ENCODE data around the gene SLC52A3.

- TF ChIP-seq, protein P1, sequence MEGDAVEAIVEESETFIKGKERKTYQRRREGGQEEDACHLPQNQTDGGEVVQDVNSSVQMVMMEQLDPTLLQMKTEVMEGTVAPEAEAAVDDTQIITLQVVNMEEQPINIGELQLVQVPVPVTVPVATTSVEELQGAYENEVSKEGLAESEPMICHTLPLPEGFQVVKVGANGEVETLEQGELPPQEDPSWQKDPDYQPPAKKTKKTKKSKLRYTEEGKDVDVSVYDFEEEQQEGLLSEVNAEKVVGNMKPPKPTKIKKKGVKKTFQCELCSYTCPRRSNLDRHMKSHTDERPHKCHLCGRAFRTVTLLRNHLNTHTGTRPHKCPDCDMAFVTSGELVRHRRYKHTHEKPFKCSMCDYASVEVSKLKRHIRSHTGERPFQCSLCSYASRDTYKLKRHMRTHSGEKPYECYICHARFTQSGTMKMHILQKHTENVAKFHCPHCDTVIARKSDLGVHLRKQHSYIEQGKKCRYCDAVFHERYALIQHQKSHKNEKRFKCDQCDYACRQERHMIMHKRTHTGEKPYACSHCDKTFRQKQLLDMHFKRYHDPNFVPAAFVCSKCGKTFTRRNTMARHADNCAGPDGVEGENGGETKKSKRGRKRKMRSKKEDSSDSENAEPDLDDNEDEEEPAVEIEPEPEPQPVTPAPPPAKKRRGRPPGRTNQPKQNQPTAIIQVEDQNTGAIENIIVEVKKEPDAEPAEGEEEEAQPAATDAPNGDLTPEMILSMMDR (IDR thresholded peaks at IDR 0.05): no peak
- TF ChIP-seq POLR2AphosphoS5 (IDR thresholded peaks at IDR 0.05) (no peak), EP300 (IDR thresholded peaks at IDR 0.05) (no peak)
Observed at GRCh38 chr20:753897-754635, 14.2 kb downstream of the SLC52A3 start.
